ENCODE data around the gene EFCAB6. TPM values are rescaled to one million over a fixed set of nuclear protein-coding genes. Genes with fewer than 3 reads are reported as not detected.

Gene EFCAB6
- total and polyA plus RNA-seq, 4 donors, result 0.14 to 2.1 (median 0.53) TPM

DNA sequence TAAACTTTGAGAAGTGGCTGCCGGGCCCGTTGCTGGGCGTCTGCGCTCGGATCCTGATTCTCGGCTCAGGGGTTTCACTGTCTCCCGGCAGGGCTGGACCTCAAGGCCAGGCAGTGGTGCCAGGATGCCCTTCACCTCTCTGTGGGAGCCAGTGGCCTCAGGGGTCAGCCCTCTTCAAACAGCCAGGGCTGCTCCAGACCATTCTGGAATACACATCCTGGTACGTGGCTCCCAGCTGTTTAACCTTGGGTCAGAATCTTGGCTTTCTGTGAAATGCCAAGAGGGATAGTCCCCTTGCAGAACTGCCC lies 329.8 kb downstream of the EFCAB6 start (continued):
- no peak for TF ChIP-seq REST (IDR thresholded peaks at IDR 0.05)

- H3K9ac ChIP-seq (ENCODE audit: low read depth in 1 of 2, low read length in 2 of 2), result no peak overlapping the region
- TF ChIP-seq RAD21 (IDR thresholded peaks at IDR 0.05) (peak in 1 of 2 donors; percentile 67), FOXA2 (IDR thresholded peaks at IDR 0.05) (no peak)
- peaks cover 0 to 5% (median 0%) of the 10 kb centered on the region in 4 donors for H3K4me1 ChIP-seq (ENCODE audit: control insufficient read depth in 4 of 4, insufficient read depth in 4 of 4, low read length in 3 of 4)
- H3K9me3 ChIP-seq (ENCODE audit: control insufficient read depth in 4 of 4, low read length in 3 of 4), result no peaks in the 10 kb centered on the region
- DNase-seq (ENCODE audit: low spot score), result no peak
- H3K36me3 ChIP-seq (ENCODE audit: control insufficient read depth in 4 of 4, insufficient read depth in 3 of 4, low read depth in 1 of 4, low read length in 3 of 4), result peaks cover 0 to 3% (median 0%) of the 10 kb centered on the region in 4 donors
- no peak overlapping the region for H3K27ac ChIP-seq (ENCODE audit: low read depth in 1 of 2, low read length in 2 of 2)
- 60% methylated on average over 18 of the region's 18 CpGs for WGBS
- no peak overlapping the region for H3K4me3 ChIP-seq (ENCODE audit: low read depth in 1 of 3, low read length in 3 of 3)
- no peaks in the 10 kb centered on the region for H3K27me3 ChIP-seq (ENCODE audit: control insufficient read depth in 4 of 4, insufficient read depth in 4 of 4, low read length in 3 of 4)
These were observed 330.4 kb downstream of the EFCAB6 start for GRCh38 chr22:43481568-43482317.

DNA sequence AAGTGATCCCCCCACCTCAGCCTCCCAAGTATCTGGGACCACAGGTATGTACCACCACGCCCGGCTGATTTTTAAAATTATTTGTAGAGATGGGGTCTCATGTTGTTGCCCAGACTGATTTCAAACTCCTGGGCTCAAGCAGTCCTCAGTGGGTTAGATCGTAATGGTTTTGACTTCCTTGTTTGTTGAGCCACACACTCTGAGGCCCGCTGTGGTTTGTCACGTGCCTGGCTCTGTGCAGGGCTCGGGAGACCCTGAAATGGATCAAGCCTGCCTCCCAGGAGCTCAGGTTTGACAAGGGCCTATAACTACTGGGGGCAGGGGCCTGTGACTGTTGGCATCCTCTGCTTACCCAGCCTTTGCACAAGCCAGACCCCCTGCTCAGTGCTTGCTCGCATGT lies 332.1 kb downstream of the EFCAB6 start:
- TF ChIP-seq CTCF (IDR thresholded peaks at IDR 0.05; ENCODE audit: low read depth, low read length, missing input control), result no peak
- TF ChIP-seq HNF4A (conservative IDR thresholded peaks at IDR 0.05), result no peak
- TF ChIP-seq HNF4G (IDR thresholded peaks at IDR 0.05), result no peak
- no peak for TF ChIP-seq SP1 (IDR thresholded peaks at IDR 0.05)
- TF ChIP-seq, protein P1, sequence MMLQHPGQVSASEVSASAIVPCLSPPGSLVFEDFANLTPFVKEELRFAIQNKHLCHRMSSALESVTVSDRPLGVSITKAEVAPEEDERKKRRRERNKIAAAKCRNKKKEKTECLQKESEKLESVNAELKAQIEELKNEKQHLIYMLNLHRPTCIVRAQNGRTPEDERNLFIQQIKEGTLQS (IDR thresholded peaks at IDR 0.05), result no peak
- no peak for TF ChIP-seq RAD21 (IDR thresholded peaks at IDR 0.05)
- TF ChIP-seq EGR1 (IDR thresholded peaks at IDR 0.05; ENCODE audit: low read depth in 2 of 2), result no peak
- TF ChIP-seq FOXA1 (IDR thresholded peaks at IDR 0.05), result no peak
- no peak for TF ChIP-seq REST (IDR thresholded peaks at IDR 0.05)
- no peak for TF ChIP-seq JUND (IDR thresholded peaks at IDR 0.05)
- TF ChIP-seq MAX (IDR thresholded peaks at IDR 0.05), result no peak
- TF ChIP-seq TAF1 (conservative IDR thresholded peaks at IDR 0.05), result no peak
- Histone ChIP-seq H3K27me3 (ENCODE audit: control insufficient read depth in 4 of 4, insufficient read depth in 4 of 4, low read length in 3 of 4) (no peaks in the 10 kb centered on the region), H3K27ac (ENCODE audit: low read depth in 1 of 2, low read length in 2 of 2) (no peak overlapping the region), H3K9ac (ENCODE audit: low read depth in 1 of 2, low read length in 2 of 2) (no peak overlapping the region), H3K9me3 (ENCODE audit: control insufficient read depth in 4 of 4, low read length in 3 of 4) (no peaks in the 10 kb centered on the region), H3K4me1 (ENCODE audit: control insufficient read depth in 4 of 4, insufficient read depth in 4 of 4, low read length in 3 of 4) (peaks cover 0 to 12% (median 6%) of the 10 kb centered on the region in 4 donors), H3K4me3 (ENCODE audit: low read depth in 1 of 3, low read length in 3 of 3) (no peak overlapping the region), H3K36me3 (ENCODE audit: control insufficient read depth in 4 of 4, insufficient read depth in 3 of 4, low read depth in 1 of 4, low read length in 3 of 4) (peaks cover 0 to 3% (median 0%) of the 10 kb centered on the region in 4 donors)
- DNase-seq (ENCODE audit: low spot score), result no peak
- 79% methylated on average over 7 of the region's 7 CpGs for WGBS
